OCI-LY7 (cell line): ENCODE data around the gene CADM2. TPM values are rescaled to one million over a fixed set of nuclear protein-coding genes. Genes with fewer than 3 reads are reported as not detected.

ENCODE experiments used
- BruUV-seq: library from RNA; stranded (reverse); fragments of 400-500 nt; replicated peaks from 2 replicates; lab custom pipeline; 2021; lab: Mats Ljungman, UMichigan
- CTCF ChIA-PET: fragments of 300-600 bp; sonication (Branson Sonifier 250); formaldehyde crosslinking; loops from one replicate; lab custom pipeline; 2022; ENCODE audit warnings: antibody characterized with exemption; ENCODE audit not compliant: unreplicated experiment; lab: Charles Lee
- POLR2A ChIA-PET: fragments of 300-600 bp; sonication (Branson Sonifier 250); formaldehyde crosslinking; loops from one replicate; lab custom pipeline; 2022; ENCODE audit warnings: antibody characterized with exemption; lab: Charles Lee
- DNase-seq: peaks from one replicate; pipeline ENCODE4 v3.0.0-alpha.2; 2015; ENCODE audit warnings: low spot score
- H2AFZ ChIP-seq: fragments of 200-600 bp; sonication (generic), shearing (Covaris generic); 2 replicates; pipeline ENCODE4 v1.6.1; 2014; ENCODE audit warnings: mild to moderate bottlenecking, antibody characterized with exemption, low read length, moderate library complexity
- H3K27ac ChIP-seq: fragments of 200-600 bp; sonication (generic); 2 replicates; pipeline ENCODE4 v1.5.1; 2014; ENCODE audit warnings: mixed run types, low read depth, mild to moderate bottlenecking, moderate library complexity, low read length, inconsistent platforms; ENCODE audit not compliant: poor library complexity, severe bottlenecking
- H3K36me3 ChIP-seq: fragments of 200-600 bp; sonication (generic); 2 replicates; pipeline ENCODE4 v1.6.1; 2014; ENCODE audit warnings: mild to moderate bottlenecking, antibody characterized with exemption, low read length, moderate library complexity, mixed read lengths; ENCODE audit not compliant: insufficient read depth
- H3K4me1 ChIP-seq: fragments of 200-600 bp; sonication (generic); 2 replicates; pipeline ENCODE4 v1.5.1; 2014; ENCODE audit warnings: mild to moderate bottlenecking, low read length; ENCODE audit not compliant: insufficient read depth, poor library complexity, severe bottlenecking
- H3K4me2 ChIP-seq: fragments of 200-600 bp; sonication (generic); 2 replicates; pipeline ENCODE4 v1.6.1; 2014; ENCODE audit warnings: mild to moderate bottlenecking, low read length
- H3K4me3 ChIP-seq: fragments of 200-600 bp; sonication (generic); 2 replicates; pipeline ENCODE4 v1.5.1; 2014; ENCODE audit warnings: mild to moderate bottlenecking, low read depth, low read length; ENCODE audit not compliant: poor library complexity, severe bottlenecking
- H3K79me2 ChIP-seq: fragments of 200-600 bp; sonication (generic); 2 replicates; pipeline ENCODE4 v1.6.1; 2016; ENCODE audit warnings: low read depth, mild to moderate bottlenecking, low read length, moderate library complexity, mixed read lengths; ENCODE audit not compliant: insufficient read depth
- H3K9me2 ChIP-seq: fragments of 200-600 bp; sonication (generic); 2 replicates; pipeline ENCODE4 v1.6.1; 2016; ENCODE audit warnings: mild to moderate bottlenecking, low read length, mixed read lengths; ENCODE audit not compliant: insufficient read depth
- H3K9me3 ChIP-seq: fragments of 200-600 bp; sonication (generic); 2 replicates; pipeline ENCODE4 v1.6.1; 2014; ENCODE audit warnings: mild to moderate bottlenecking, mixed run types, low read length, mixed read lengths
- H4K20me1 ChIP-seq: fragments of 200-600 bp; sonication (generic); 2 replicates; pipeline ENCODE4 v1.6.1; 2014; ENCODE audit warnings: mild to moderate bottlenecking, antibody characterized with exemption, low read length, moderate library complexity, mixed read lengths; ENCODE audit not compliant: insufficient read depth
- CTCF ChIP-seq: fragments of 200-600 bp; sonication (generic); conservative IDR thresholded peaks from 2 replicates; pipeline ENCODE4 v1.5.1; 2014; ENCODE audit warnings: mild to moderate bottlenecking, antibody characterized with exemption, low read length, moderate library complexity, mixed read lengths
- EZH2phosphoT487 ChIP-seq: fragments of 200-600 bp; sonication (generic); IDR thresholded peaks from 2 replicates; pipeline ENCODE4 v1.6.1; 2018; ENCODE audit warnings: low read depth, borderline replicate concordance, mild to moderate bottlenecking, mixed run types, antibody characterized with exemption, low read length, moderate library complexity, mixed read lengths
- intact Hi-C: fragments of 100-400 bp; cut with micrococcal nuclease; formaldehyde crosslinking; loops from one replicate; pipeline ENCODE4 v1.10.0; 2022; ENCODE audit not compliant: unreplicated experiment
- total RNA-seq, 2 experiments: library from RNA; depleted of rRNA in 1 of 2; stranded (reverse); fragments of >200 nt in 1 of 2; shearing (Covaris generic) in 1 of 2; gene quantifications; 2 replicates each; pipeline ENCODE4 v1.2.3, GENCODE V29; 2014 to 2022

The CADM2 gene
- total RNA-seq, 2 experiments from 2014 or later = not detected

GRCh38 chr3:85004147-85004546, 45.4 kb downstream of the CADM2 start:
- CTCF ChIA-PET = no interaction called here
- Histone ChIP-seq H3K4me2 (no peak overlapping the region), H3K79me2 (no peaks in the 10 kb centered on the region), H2AFZ (no peak overlapping the region), H4K20me1 (no peaks in the 10 kb centered on the region), H3K9me3 (no peaks in the 10 kb centered on the region), H3K9me2 (no peaks in the 10 kb centered on the region), H3K4me1 (no peaks in the 10 kb centered on the region), H3K4me3 (no peak overlapping the region), H3K27ac (no peak overlapping the region), H3K36me3 (no peaks in the 10 kb centered on the region)
- TF ChIP-seq EZH2phosphoT487 (no peak), CTCF (no peak)
- POLR2A ChIA-PET = interaction anchor here (1.6 kb wide), 1 partner anchor 13 kb away, joined by 3 read pairs; no protein-coding TSS in a partner anchor
- intact Hi-C loops = no loop called here
- no peak for DNase-seq
- BruUV-seq = no TSS peak

GRCh38 chr3:85005946-85006345, 47.2 kb downstream of the CADM2 start:
- Histone ChIP-seq H3K27ac (no peak overlapping the region), H3K9me2 (no peaks in the 10 kb centered on the region), H3K36me3 (no peaks in the 10 kb centered on the region), H3K4me1 (no peaks in the 10 kb centered on the region), H3K79me2 (no peaks in the 10 kb centered on the region), H3K4me3 (no peak overlapping the region), H3K4me2 (no peak overlapping the region), H4K20me1 (no peaks in the 10 kb centered on the region), H3K9me3 (no peaks in the 10 kb centered on the region), H2AFZ (no peak overlapping the region)
- DNase-seq = no peak
- ChIA-PET POLR2A (interaction anchor here (1.0 kb wide), 1 partner anchor 20 kb away, joined by 3 read pairs; no protein-coding TSS in a partner anchor), CTCF (no interaction called here)
- no TSS peak for BruUV-seq
- intact Hi-C loops = no loop called here
- TF ChIP-seq EZH2phosphoT487 (no peak), CTCF (no peak)

GRCh38 chr3:85007195-85008094, 48.7 kb downstream of the CADM2 start:
- no peaks in the 10 kb centered on the region for H3K79me2 ChIP-seq
- ChIA-PET POLR2A (interaction anchor here (0.6 to 1.0 kb wide), 3 partner anchors 22 to 1070 kb away, joined by 3 read pairs; no protein-coding TSS in a partner anchor), CTCF (no interaction called here)
- H3K4me1 ChIP-seq = no peaks in the 10 kb centered on the region
- no peaks in the 10 kb centered on the region for H4K20me1 ChIP-seq
- DNase-seq = no peak
- no peak overlapping the region for H2AFZ ChIP-seq
- H3K27ac ChIP-seq = no peak overlapping the region
- intact Hi-C loops = no loop called here
- no peaks in the 10 kb centered on the region for H3K9me2 ChIP-seq
- H3K9me3 ChIP-seq = no peaks in the 10 kb centered on the region
- H3K36me3 ChIP-seq = no peaks in the 10 kb centered on the region
- no TSS peak for BruUV-seq
- no peak overlapping the region for H3K4me2 ChIP-seq
- TF ChIP-seq EZH2phosphoT487 (no peak), CTCF (no peak)
- no peak overlapping the region for H3K4me3 ChIP-seq
